Activated CD4-positive, alpha-beta T cell treated with anti-CD3 and anti-CD28 coated beads, Interleukin-2, amount 10 ng/mL, durations not matched to agents 24 days and 14 days (primary cell): ENCODE measurements around the gene ETFB. TPM values are rescaled to one million over a fixed set of nuclear protein-coding genes. Genes with fewer than 3 reads are reported as not detected.
A peak's percentile ranks its signal among the peaks of the same experiment; 100 is the strongest.

Experiments used
- DNase-seq: peaks from one replicate; pipeline ENCODE4 v3.0.0; 2022
- H3K27ac Mint-ChIP-seq: one replicate; pipeline ENCODE4 v1.8.0; 2022; ENCODE audit warnings: mild to moderate bottlenecking, mixed read lengths
- H3K27me3 Mint-ChIP-seq: one replicate; pipeline ENCODE4 v1.8.0; 2022; ENCODE audit warnings: mixed read lengths
- H3K36me3 Mint-ChIP-seq: one replicate; pipeline ENCODE4 v1.8.0; 2022; ENCODE audit warnings: low read depth, mild to moderate bottlenecking, mixed read lengths
- H3K4me1 Mint-ChIP-seq: one replicate; pipeline ENCODE4 v1.8.0; 2021; ENCODE audit warnings: mixed read lengths
- H3K4me3 Mint-ChIP-seq: one replicate; pipeline ENCODE4 v1.8.0; 2022; ENCODE audit warnings: mild to moderate bottlenecking, moderate library complexity, mixed read lengths
- H3K9me3 Mint-ChIP-seq: one replicate; pipeline ENCODE4 v1.8.0; 2021; ENCODE audit warnings: mixed read lengths
- intact Hi-C: fragments of 100-400 bp; cut with micrococcal nuclease; formaldehyde crosslinking; loops from one replicate; pipeline ENCODE4 v1.15.1; 2023
- total RNA-seq: library from RNA; stranded (reverse); gene quantifications from 2 replicates; pipeline ENCODE4 v1.2.3, GENCODE V29; 2022

The ETFB gene
- total RNA-seq, 1 donor from 2014 or later = 199 TPM

- intact Hi-C loops = no loop called here
- Mint-ChIP-seq H3K27me3 (peaks cover 6% of the 10 kb centered on the region), H3K4me3 (no peak overlapping the region), H3K36me3 (peaks cover 2% of the 10 kb centered on the region), H3K27ac (no peak overlapping the region), H3K4me1 (peaks cover 18% of the 10 kb centered on the region), H3K9me3 (no peaks in the 10 kb centered on the region)
- DNase-seq = no peak
These were observed 28.9 kb downstream of the ETFB start for GRCh38 chr19:51337141-51337860.

DNA sequence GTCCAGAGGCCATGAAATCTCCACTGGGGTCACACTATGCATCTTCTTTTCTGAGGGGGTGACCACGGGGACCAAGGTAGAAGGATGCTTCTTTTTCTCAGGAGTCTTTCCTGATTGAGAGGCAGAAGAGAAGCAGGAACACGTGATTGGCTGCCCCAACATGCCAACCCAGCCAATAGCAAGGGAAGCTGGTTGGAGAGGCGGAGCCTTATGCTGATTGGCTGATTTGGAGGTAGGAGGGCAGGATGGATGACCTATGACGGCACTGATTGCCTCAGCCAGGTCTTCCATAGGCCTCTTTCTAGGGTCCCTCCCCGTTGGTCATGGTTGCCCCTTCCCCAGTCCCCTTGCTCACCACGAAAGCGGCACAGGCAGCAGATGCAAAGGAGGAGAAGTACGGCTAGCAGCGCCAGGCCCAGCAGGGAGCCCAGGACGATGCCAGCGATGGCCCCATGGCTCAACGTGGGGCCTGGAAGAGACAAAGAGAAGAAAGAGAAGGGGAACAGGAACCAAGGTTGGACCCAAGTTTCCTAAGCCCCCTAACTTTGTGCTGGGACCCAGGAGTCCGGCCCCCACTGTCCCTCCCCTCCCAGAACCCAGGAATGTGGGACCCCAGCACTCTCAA is 32.2 kb downstream of the ETFB start:
- peaks cover 6% of the 10 kb centered on the region for H3K4me1 Mint-ChIP-seq
- no peak for DNase-seq
- H3K27me3 Mint-ChIP-seq = no peaks in the 10 kb centered on the region
- no peak overlapping the region for H3K4me3 Mint-ChIP-seq
- H3K9me3 Mint-ChIP-seq = peaks cover 4% of the 10 kb centered on the region
- H3K27ac Mint-ChIP-seq = no peak overlapping the region
- intact Hi-C loops = no loop called here
- peaks cover 7% of the 10 kb centered on the region for H3K36me3 Mint-ChIP-seq

- H3K4me1 Mint-ChIP-seq = peaks cover 7% of the 10 kb centered on the region
- intact Hi-C loops = no loop called here
- peaks cover 10% of the 10 kb centered on the region for H3K27me3 Mint-ChIP-seq
- peaks cover 7% of the 10 kb centered on the region for H3K36me3 Mint-ChIP-seq
- no peak overlapping the region for H3K4me3 Mint-ChIP-seq
- no peak overlapping the region for H3K27ac Mint-ChIP-seq
- no peak for DNase-seq
- H3K9me3 Mint-ChIP-seq = peaks cover 4% of the 10 kb centered on the region
These were observed 34.5 kb downstream of the ETFB start for GRCh38 chr19:51331716-51332115.

DNA sequence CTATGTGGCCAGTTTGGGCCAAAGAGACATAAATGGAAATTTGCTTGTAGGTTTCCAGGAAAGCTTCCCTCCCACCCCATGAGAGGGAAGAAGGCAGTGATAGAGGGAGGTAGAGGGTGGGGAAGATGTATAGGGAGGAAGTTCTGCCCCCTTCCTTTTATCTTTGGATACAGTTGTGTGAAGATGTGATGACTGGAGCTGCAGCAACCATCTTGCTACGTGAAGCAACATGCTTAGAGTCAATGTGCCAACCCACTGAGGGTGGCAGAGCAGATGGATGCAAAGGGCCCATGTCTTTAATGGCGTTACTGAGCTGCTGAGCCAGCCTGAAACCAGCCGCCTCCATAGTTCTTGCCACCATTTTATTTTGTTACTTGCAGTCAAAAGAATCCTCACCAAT is 35.0 kb downstream of the ETFB start:
- Mint-ChIP-seq H3K9me3 (peaks cover 4% of the 10 kb centered on the region), H3K4me1 (peaks cover 9% of the 10 kb centered on the region), H3K27me3 (peaks cover 15% of the 10 kb centered on the region), H3K36me3 (peaks cover 7% of the 10 kb centered on the region), H3K4me3 (no peak overlapping the region), H3K27ac (no peak overlapping the region)
- intact Hi-C loops = no loop called here
- no peak for DNase-seq

DNA sequence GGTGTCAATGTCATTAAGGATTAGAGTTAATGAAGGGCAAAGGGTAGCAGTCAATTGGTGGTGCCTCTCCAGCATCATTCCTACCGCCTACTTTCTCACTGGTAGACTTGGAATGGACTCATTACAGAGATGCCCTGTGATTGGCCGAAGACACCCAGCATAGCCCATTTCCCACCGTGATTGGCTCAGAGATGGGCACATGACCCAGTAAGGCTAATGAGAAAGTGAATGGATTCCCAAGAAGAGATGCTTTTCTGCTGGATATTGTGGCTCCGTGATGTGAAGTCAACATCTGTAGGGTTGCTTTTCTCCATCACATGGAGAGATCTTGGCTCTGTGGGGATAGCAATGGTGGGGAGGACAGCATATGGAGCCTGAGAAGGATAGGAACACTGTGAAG is 35.8 kb downstream of the ETFB start:
- H3K27me3 Mint-ChIP-seq = peaks cover 23% of the 10 kb centered on the region
- H3K36me3 Mint-ChIP-seq = peaks cover 7% of the 10 kb centered on the region
- H3K4me1 Mint-ChIP-seq = peaks cover 15% of the 10 kb centered on the region
- H3K27ac Mint-ChIP-seq = no peak overlapping the region
- DNase-seq = no peak
- intact Hi-C loops = no loop called here
- peaks cover 4% of the 10 kb centered on the region for H3K9me3 Mint-ChIP-seq
- H3K4me3 Mint-ChIP-seq = no peak overlapping the region

- Mint-ChIP-seq H3K4me1 (peaks cover 15% of the 10 kb centered on the region), H3K27me3 (peaks cover 26% of the 10 kb centered on the region), H3K4me3 (no peak overlapping the region), H3K36me3 (peaks cover 7% of the 10 kb centered on the region), H3K27ac (no peak overlapping the region), H3K9me3 (peaks cover 4% of the 10 kb centered on the region)
- no peak for DNase-seq
- intact Hi-C loops = no loop called here
These were observed 36.8 kb downstream of the ETFB start for GRCh38 chr19:51329411-51329810.

GRCh38 chr19:51327066-51328001 is 38.9 kb downstream of the ETFB start:
- peak; percentile 88 for DNase-seq
- peak overlapping the region; percentile 70 for H3K27ac Mint-ChIP-seq
- H3K27me3 Mint-ChIP-seq = peaks cover 37% of the 10 kb centered on the region
- peaks cover 15% of the 10 kb centered on the region for H3K4me1 Mint-ChIP-seq
- H3K9me3 Mint-ChIP-seq = peaks cover 4% of the 10 kb centered on the region
- peaks cover 7% of the 10 kb centered on the region for H3K36me3 Mint-ChIP-seq
- H3K4me3 Mint-ChIP-seq = peak overlapping the region; percentile 74
- intact Hi-C loops = no loop called here

GRCh38 chr19:51326216-51327065 is 39.7 kb downstream of the ETFB start:
- H3K4me1 Mint-ChIP-seq = peaks cover 15% of the 10 kb centered on the region
- H3K4me3 Mint-ChIP-seq = peak overlapping the region; percentile 51
- peaks cover 4% of the 10 kb centered on the region for H3K36me3 Mint-ChIP-seq
- H3K27me3 Mint-ChIP-seq = peaks cover 37% of the 10 kb centered on the region
- peaks cover 4% of the 10 kb centered on the region for H3K9me3 Mint-ChIP-seq
- intact Hi-C loops = no loop called here
- no peak overlapping the region for H3K27ac Mint-ChIP-seq
- peak; percentile 54 for DNase-seq

DNA sequence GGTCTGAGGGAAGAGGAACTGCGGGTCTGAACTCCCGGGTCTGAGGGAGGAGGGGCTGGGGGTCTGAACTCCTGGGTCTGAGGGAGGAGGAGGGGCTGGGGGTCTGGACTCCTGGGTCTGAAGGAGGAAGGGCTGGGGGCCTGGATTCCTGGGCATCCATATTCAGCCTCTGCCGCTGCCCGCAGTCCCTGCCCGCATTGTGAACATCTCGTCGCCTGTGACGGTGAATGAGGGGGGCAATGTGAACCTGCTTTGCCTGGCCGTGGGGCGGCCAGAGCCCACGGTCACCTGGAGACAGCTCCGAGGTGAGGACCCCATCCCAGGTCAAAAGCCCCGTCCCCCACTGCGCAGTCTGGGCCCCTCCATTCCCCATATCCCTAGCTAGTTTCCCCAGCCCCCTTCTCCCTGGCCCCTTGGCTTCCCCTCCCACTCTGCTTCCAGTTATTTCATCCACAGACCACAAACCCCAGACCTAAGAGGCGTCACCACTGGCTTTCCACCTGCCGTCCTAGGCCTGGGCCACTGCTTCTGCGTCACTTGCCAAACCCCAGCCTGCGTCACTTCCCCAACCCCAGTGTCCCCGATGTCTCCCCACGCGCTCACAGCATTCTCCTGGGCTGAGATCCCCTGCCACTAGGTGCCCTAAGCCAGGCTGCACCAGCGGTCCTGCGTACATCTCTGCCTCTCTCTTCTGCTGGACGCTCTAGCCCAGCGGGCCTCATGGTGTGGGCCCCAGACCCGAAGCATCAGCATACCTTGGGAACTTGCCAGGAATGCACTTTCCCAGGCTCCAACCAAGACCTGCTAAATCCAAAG is 40.8 kb downstream of the ETFB start:
- Mint-ChIP-seq H3K9me3 (no peaks in the 10 kb centered on the region), H3K27ac (peak overlapping the region; percentile 3), H3K36me3 (peaks cover 2% of the 10 kb centered on the region), H3K4me1 (peaks cover 15% of the 10 kb centered on the region), H3K27me3 (peaks cover 37% of the 10 kb centered on the region), H3K4me3 (no peak overlapping the region)
- intact Hi-C loops = no loop called here
- DNase-seq = no peak

DNA sequence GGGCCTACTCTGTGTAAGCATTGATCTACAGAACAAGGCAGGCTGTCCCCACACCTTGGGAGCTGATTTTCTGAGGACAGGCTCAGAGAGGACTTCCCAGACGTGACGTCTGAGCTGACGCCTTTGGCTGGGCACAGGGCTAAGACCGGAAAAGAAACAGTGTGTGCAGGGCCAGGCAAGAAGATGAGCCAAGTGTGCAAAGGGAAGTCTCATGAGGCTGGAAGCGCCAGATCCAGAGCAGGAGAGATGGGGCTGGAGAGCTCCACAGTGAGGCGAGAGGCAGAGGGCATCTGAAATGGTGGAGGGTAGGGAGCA is 42.1 kb downstream of the ETFB start:
- DNase-seq = no peak
- Mint-ChIP-seq H3K4me1 (peaks cover 13% of the 10 kb centered on the region), H3K9me3 (no peaks in the 10 kb centered on the region), H3K36me3 (no peaks in the 10 kb centered on the region), H3K27me3 (peaks cover 37% of the 10 kb centered on the region), H3K27ac (no peak overlapping the region), H3K4me3 (no peak overlapping the region)
- intact Hi-C loops = no loop called here

- DNase-seq = no peak
- H3K27me3 Mint-ChIP-seq = peaks cover 35% of the 10 kb centered on the region
- no peaks in the 10 kb centered on the region for H3K36me3 Mint-ChIP-seq
- peaks cover 13% of the 10 kb centered on the region for H3K4me1 Mint-ChIP-seq
- no peak overlapping the region for H3K27ac Mint-ChIP-seq
- no peaks in the 10 kb centered on the region for H3K9me3 Mint-ChIP-seq
- H3K4me3 Mint-ChIP-seq = no peak overlapping the region
- intact Hi-C loops = no loop called here
These were observed 42.6 kb downstream of the ETFB start for GRCh38 chr19:51323481-51324166.

GRCh38 chr19:51321799-51322198 is 44.4 kb downstream of the ETFB start:
- Mint-ChIP-seq H3K9me3 (no peaks in the 10 kb centered on the region), H3K27me3 (peaks cover 27% of the 10 kb centered on the region), H3K27ac (no peak overlapping the region), H3K36me3 (no peaks in the 10 kb centered on the region), H3K4me3 (no peak overlapping the region), H3K4me1 (peaks cover 8% of the 10 kb centered on the region)
- DNase-seq = no peak
- intact Hi-C loops = no loop called here
